ENCODE results near the gene RNU1-1.
"Not testable (repeated sequence)": the region's sequence is repeated elsewhere in the genome, so short reads cannot be mapped to it uniquely, and the experiment has no call there.

GRCh38 chr1:16486316-16486715 is 27.8 kb downstream of the RNU1-1 start:
- TF ChIP-seq, protein P1, sequence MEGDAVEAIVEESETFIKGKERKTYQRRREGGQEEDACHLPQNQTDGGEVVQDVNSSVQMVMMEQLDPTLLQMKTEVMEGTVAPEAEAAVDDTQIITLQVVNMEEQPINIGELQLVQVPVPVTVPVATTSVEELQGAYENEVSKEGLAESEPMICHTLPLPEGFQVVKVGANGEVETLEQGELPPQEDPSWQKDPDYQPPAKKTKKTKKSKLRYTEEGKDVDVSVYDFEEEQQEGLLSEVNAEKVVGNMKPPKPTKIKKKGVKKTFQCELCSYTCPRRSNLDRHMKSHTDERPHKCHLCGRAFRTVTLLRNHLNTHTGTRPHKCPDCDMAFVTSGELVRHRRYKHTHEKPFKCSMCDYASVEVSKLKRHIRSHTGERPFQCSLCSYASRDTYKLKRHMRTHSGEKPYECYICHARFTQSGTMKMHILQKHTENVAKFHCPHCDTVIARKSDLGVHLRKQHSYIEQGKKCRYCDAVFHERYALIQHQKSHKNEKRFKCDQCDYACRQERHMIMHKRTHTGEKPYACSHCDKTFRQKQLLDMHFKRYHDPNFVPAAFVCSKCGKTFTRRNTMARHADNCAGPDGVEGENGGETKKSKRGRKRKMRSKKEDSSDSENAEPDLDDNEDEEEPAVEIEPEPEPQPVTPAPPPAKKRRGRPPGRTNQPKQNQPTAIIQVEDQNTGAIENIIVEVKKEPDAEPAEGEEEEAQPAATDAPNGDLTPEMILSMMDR (IDR thresholded peaks at IDR 0.05) = not testable (repeated sequence)
- TF ChIP-seq POLR2A (IDR thresholded peaks at IDR 0.05) = not testable (repeated sequence)
